SK-N-MC (cell line): ENCODE measurements around the gene HLF.

ENCODE experiments used
- DNase-seq: peaks from one replicate; pipeline ENCODE4 v3.0.0-alpha.2; 2011; ENCODE audit warnings: low read depth, low spot score
- H3K27ac ChIP-seq: fragments of 200-600 bp; sonication (generic); 2 replicates; pipeline ENCODE4 v1.5.1; 2016; ENCODE audit warnings: mixed run types
- H3K36me3 ChIP-seq: fragments of 200-600 bp; sonication (generic); 2 replicates; pipeline ENCODE4 v1.6.1; 2017; ENCODE audit warnings: antibody characterized with exemption, low read length, mixed read lengths; ENCODE audit not compliant: insufficient read depth
- H3K4me3 ChIP-seq: fragments of 200-600 bp; sonication (generic); 2 replicates; pipeline ENCODE4 v1.5.1; 2016
- H3K9ac ChIP-seq: fragments of 200-600 bp; sonication (generic); 2 replicates; pipeline ENCODE4 v1.8.0; 2017; ENCODE audit warnings: mixed run types, mixed read lengths; ENCODE audit not compliant: insufficient read length
- H3K9me3 ChIP-seq: fragments of 200-600 bp; sonication (generic); 2 replicates; pipeline ENCODE4 v1.6.1; 2017; ENCODE audit warnings: low read depth, mild to moderate bottlenecking, antibody characterized with exemption, low read length, moderate library complexity, mixed read lengths
- EZH2 ChIP-seq: fragments of 200-600 bp; sonication (generic); IDR thresholded peaks from one replicate; pipeline ENCODE4 v1.6.1; 2017; ENCODE audit warnings: antibody characterized with exemption
- FOXP2 ChIP-seq: optimal IDR thresholded peaks from 2 replicates; pipeline ENCODE3; 2011; ENCODE audit warnings: mild to moderate bottlenecking, moderate library complexity; ENCODE audit not compliant: insufficient read depth; ENCODE audit errors: extremely low read length, control extremely low read depth
- POLR2AphosphoS5 ChIP-seq: IDR thresholded peaks from 2 replicates; pipeline ENCODE4 v1.6.1; 2012; ENCODE audit warnings: mild to moderate bottlenecking, low read depth, low read length, borderline replicate concordance

HLF gene

DNA sequence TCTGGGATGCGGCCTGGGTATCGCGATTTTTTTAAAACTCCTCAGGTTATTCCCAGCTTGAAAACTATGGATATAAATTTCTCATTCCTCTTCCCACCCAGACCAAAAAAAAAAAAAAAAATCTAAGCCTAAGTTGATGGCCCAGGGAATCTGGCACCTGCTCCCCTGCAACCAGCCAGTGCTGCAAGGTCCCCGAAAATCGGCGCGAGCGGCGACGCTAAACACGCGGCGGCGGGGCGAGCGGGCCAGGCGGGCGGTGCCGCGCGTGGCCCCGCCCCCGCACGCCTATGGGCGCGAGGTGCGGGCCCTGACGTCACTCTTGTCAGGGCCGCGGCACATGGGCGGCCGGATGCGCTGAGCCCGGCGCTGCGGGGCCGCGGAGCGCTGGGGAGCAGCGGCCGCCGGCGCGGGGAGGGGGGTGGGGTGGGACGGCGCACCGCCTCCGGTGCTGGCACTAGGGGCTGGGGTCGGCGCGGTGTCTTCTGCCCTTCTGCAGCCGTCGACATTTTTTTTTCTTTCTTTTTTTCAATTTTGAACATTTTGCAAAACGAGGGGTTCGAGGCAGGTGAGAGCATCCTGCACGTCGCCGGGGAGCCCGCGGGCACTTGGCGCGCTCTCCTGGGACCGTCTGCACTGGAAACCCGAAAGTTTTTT lies at the start of gene HLF:
Gene HLF, plus strand, starts transcription at position 316 of the 654 bp plus-strand sequence. CDS start 525 bp downstream, outside the sequence.
- H3K9ac ChIP-seq = peak within 1 kb of the TSS; percentile 51
- H3K36me3 ChIP-seq = no peaks in the 10 kb centered on the region
- TF ChIP-seq FOXP2 (no peak), POLR2AphosphoS5 (no peak), EZH2 (no peak)
- no peaks in the 10 kb centered on the region for H3K9me3 ChIP-seq
- no peak within 1 kb of the TSS for H3K27ac ChIP-seq
- H3K4me3 ChIP-seq = peak within 1 kb of the TSS; percentile 78
- no peak for DNase-seq

GRCh38 chr17:55215711-55216110 lies 49.0 kb upstream of the HLF start:
- Histone ChIP-seq H3K9ac (no peak overlapping the region), H3K9me3 (no peaks in the 10 kb centered on the region), H3K36me3 (no peaks in the 10 kb centered on the region), H3K27ac (peak overlapping the region; percentile 78; the same call in 1 of the 2 replicates), H3K4me3 (no peak overlapping the region; the same call in 1 of the 2 replicates)
- no peak for TF ChIP-seq EZH2
- no peak for TF ChIP-seq FOXP2
- TF ChIP-seq POLR2AphosphoS5 = no peak
- no peak for DNase-seq

DNA sequence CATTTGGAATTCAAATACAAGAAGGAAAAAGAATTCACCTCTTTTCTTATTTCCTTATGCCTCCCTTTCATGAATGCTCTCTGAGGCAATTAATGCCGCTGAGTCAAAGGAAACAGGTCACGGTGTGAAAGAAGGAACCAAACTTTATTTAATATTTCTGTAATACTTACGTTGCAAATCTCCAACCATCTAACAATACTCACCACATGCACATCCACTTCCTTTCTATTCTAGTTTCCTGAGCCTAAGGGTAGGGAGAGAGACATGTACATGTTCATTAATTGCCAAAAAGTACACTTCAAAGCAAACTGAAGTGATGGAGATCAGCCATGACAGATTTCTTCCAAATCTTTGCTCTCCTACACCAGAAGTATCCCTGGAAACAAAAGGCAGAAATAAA lies 47.9 kb upstream of the HLF start:
- Histone ChIP-seq H3K27ac (peak overlapping the region; percentile 78), H3K9me3 (no peaks in the 10 kb centered on the region), H3K36me3 (no peaks in the 10 kb centered on the region), H3K9ac (peak overlapping the region; percentile 4), H3K4me3 (peak overlapping the region; percentile 14)
- TF ChIP-seq POLR2AphosphoS5 = peak; percentile 32; the same call in 1 of the 2 replicates
- no peak for TF ChIP-seq EZH2
- no peak for TF ChIP-seq FOXP2
- DNase-seq = no peak

DNA sequence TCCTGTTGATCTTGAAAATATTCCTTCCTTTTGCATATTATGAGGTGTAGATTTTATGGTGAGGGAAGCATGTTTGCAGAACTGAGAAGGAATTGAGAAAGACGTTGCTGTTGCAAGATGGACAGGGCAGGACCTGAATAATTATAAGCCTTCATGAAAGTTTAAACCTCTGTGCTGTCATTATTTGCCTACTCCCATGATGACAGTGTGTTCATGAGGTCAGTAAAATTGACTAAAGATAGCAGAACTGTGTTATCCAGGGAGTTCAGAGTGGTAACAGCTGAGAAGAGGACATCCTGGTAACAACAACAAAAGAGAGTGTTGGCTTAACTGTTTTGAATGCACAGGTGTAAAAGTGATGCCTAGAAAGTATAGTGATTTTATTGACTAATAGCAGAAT lies 45.3 kb upstream of the HLF start:
- H3K9ac ChIP-seq = no peak overlapping the region
- H3K36me3 ChIP-seq = no peaks in the 10 kb centered on the region
- no peak overlapping the region for H3K4me3 ChIP-seq
- H3K27ac ChIP-seq = no peak overlapping the region
- H3K9me3 ChIP-seq = no peaks in the 10 kb centered on the region
- no peak for DNase-seq
- no peak for TF ChIP-seq EZH2
- no peak for TF ChIP-seq POLR2AphosphoS5
- no peak for TF ChIP-seq FOXP2

- Histone ChIP-seq H3K9ac (no peak overlapping the region), H3K9me3 (no peaks in the 10 kb centered on the region), H3K27ac (peak overlapping the region; percentile 62; the same call in 1 of the 2 replicates), H3K4me3 (no peak overlapping the region), H3K36me3 (no peaks in the 10 kb centered on the region)
- TF ChIP-seq FOXP2 = no peak
- no peak for TF ChIP-seq POLR2AphosphoS5
- TF ChIP-seq EZH2 = no peak
- DNase-seq = no peak
Observed at GRCh38 chr17:55219934-55220333, 44.8 kb upstream of the HLF start.

DNA sequence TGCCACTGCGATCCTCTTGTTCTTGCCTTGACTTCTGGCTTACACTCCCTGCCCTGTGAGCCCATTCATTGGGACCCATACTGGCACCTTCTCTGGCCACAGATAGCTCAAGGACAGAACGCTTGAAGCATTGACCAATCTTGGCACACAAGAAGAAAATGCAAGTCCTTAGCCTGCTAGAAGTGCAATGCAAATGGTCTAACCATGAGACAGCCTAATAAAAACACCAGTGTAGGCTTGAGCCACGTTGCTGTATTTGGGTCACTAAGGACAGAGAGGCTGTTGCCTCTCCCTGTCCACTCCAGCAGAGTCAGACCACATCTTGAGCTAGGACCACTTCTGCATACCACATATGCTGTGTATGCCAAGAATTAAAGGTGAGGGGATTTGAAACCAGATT lies 41.2 kb upstream of the HLF start:
- no peak for TF ChIP-seq POLR2AphosphoS5
- no peak for TF ChIP-seq EZH2
- TF ChIP-seq FOXP2 = no peak
- no peaks in the 10 kb centered on the region for H3K36me3 ChIP-seq
- no peak overlapping the region for H3K27ac ChIP-seq
- H3K9me3 ChIP-seq = no peaks in the 10 kb centered on the region
- no peak for DNase-seq
- H3K9ac ChIP-seq = no peak overlapping the region
- H3K4me3 ChIP-seq = no peak overlapping the region

DNA sequence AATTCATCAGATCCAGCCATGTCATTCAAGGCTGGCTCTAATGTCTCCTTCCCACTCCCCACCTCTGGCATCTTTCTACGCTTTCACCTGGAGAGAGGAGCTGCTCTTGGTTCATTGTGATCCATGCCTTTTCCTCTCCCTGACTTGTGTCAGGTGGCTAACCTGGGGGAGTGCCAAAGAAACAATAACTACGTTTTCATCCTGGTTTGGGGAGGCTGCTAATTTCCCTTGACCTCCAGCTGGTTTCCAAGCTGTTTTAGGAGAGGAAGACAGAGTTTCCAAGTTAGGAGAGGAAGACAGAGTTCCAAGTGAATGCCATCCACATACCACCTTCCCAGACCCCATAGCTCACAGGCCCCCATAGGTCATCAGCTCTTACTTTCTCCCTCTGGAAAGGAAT lies 40.0 kb upstream of the HLF start:
- Histone ChIP-seq H3K4me3 (no peak overlapping the region), H3K9ac (no peak overlapping the region), H3K27ac (no peak overlapping the region), H3K36me3 (no peaks in the 10 kb centered on the region), H3K9me3 (no peaks in the 10 kb centered on the region)
- no peak for DNase-seq
- no peak for TF ChIP-seq POLR2AphosphoS5
- no peak for TF ChIP-seq EZH2
- TF ChIP-seq FOXP2 = no peak

DNA sequence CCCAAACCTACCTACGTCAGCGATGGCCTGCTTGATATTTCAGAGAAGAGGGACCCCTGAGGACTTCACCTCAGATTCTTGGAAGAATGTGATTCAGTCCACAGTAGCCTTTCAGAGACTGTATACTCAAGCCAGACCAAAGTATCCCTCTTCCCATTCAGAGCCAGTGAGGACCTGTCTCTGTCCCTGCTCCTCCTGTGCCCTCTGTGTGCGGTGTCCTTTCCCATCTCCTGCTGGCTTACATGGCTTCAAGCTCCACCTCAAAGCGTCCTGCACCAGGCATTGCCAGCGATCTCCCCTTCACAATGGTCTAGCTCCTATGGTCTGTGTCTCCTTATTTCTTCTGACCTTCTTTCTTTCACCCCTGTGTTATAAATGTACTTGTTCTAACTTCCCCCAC lies 39.5 kb upstream of the HLF start:
- Histone ChIP-seq H3K36me3 (no peaks in the 10 kb centered on the region), H3K4me3 (no peak overlapping the region), H3K9me3 (no peaks in the 10 kb centered on the region), H3K9ac (no peak overlapping the region), H3K27ac (no peak overlapping the region)
- DNase-seq = no peak
- no peak for TF ChIP-seq FOXP2
- no peak for TF ChIP-seq POLR2AphosphoS5
- no peak for TF ChIP-seq EZH2

GRCh38 chr17:55228683-55229192 lies 36.0 kb upstream of the HLF start:
- DNase-seq = no peak
- no peak for TF ChIP-seq POLR2AphosphoS5
- TF ChIP-seq EZH2 = no peak
- TF ChIP-seq FOXP2 = no peak
- Histone ChIP-seq H3K9me3 (no peaks in the 10 kb centered on the region), H3K4me3 (no peak overlapping the region), H3K27ac (no peak overlapping the region), H3K36me3 (no peaks in the 10 kb centered on the region), H3K9ac (no peak overlapping the region)
